ENCODE data around the gene SYNM.

DNA sequence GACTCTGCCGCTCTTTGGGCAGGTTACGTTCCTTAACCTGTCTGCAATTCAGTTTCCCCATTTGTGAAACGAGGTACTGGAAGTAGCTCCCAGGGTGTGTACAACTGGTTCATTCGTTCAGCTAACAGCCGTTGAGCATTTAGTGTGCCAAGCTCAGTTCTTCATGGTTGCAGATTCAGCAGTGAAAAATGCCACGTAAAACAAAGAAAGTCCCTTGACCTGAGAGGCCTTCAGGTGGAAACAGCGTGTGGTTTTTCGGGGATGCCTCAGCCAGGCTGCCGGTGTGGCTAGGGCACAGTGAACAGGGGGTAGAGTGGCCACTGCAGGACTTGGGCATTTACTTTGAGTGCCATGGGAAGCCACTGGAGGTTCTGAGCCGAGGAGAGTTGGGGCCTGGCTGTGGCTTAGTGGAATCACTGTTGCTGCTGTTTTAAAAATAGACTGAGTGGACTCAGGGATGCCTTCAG, 4.7 kb downstream of the SYNM start:
- no peak for TF ChIP-seq POLR2A (IDR thresholded peaks at IDR 0.05)
- TF ChIP-seq, protein P1, sequence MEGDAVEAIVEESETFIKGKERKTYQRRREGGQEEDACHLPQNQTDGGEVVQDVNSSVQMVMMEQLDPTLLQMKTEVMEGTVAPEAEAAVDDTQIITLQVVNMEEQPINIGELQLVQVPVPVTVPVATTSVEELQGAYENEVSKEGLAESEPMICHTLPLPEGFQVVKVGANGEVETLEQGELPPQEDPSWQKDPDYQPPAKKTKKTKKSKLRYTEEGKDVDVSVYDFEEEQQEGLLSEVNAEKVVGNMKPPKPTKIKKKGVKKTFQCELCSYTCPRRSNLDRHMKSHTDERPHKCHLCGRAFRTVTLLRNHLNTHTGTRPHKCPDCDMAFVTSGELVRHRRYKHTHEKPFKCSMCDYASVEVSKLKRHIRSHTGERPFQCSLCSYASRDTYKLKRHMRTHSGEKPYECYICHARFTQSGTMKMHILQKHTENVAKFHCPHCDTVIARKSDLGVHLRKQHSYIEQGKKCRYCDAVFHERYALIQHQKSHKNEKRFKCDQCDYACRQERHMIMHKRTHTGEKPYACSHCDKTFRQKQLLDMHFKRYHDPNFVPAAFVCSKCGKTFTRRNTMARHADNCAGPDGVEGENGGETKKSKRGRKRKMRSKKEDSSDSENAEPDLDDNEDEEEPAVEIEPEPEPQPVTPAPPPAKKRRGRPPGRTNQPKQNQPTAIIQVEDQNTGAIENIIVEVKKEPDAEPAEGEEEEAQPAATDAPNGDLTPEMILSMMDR (IDR thresholded peaks at IDR 0.05), result no peak
